IMR-90 (cell line): ENCODE data around the gene NOL4L. TPM values are rescaled to one million over a fixed set of nuclear protein-coding genes. Genes with fewer than 3 reads are reported as not detected.

Experiments used
- ATAC-seq: fragments of 200-7000 bp; cut with Tn5 transposase; 2 replicates; pipeline ENCODE4 v1.9.1; 2020; ENCODE audit warnings: low read depth, mild to moderate bottlenecking, moderate library complexity
- BruUV-seq: library from RNA; stranded (reverse); fragments of 400-500 nt; replicated peaks from 2 replicates; lab custom pipeline; 2021; lab: Mats Ljungman, UMichigan
- CTCF ChIA-PET: fragments of 300-600 bp; formaldehyde crosslinking; extraction: SDS; loops from one replicate; lab custom pipeline; 2021; ENCODE audit warnings: antibody characterized with exemption; lab: Yijun Ruan, JAX
- POLR2A ChIA-PET: fragments of 300-600 bp; sonication (Branson Sonifier 250); formaldehyde crosslinking; loops from one replicate; lab custom pipeline; 2022; ENCODE audit warnings: antibody characterized with exemption; ENCODE audit not compliant: unreplicated experiment; lab: Charles Lee
- DNase-seq: peaks from one replicate; pipeline ENCODE4 v3.0.0; 2013
- H2AFZ ChIP-seq: replicated peaks from 2 replicates; pipeline ENCODE3; 2013; ENCODE audit warnings: low read length, mild to moderate bottlenecking; ENCODE audit not compliant: poor library complexity
- H2AK5ac ChIP-seq: 2 replicates; pipeline ENCODE4 v1.6.1; 2013; ENCODE audit warnings: low read depth, low read length, inconsistent platforms
- H2AK9ac ChIP-seq: replicated peaks from 2 replicates; pipeline ENCODE3; 2013; ENCODE audit warnings: mild to moderate bottlenecking, low read depth, low read length, moderate library complexity; ENCODE audit not compliant: poor library complexity
- H2BK120ac ChIP-seq: 2 replicates; pipeline ENCODE4 v1.6.1; 2013; ENCODE audit warnings: low read depth, low read length, inconsistent platforms
- H2BK15ac ChIP-seq: 3 replicates; pipeline ENCODE4 v1.6.1; 2013; ENCODE audit warnings: low read depth, low read length, inconsistent platforms
- H2BK20ac ChIP-seq: 2 replicates; pipeline ENCODE4 v1.6.1; 2013; ENCODE audit warnings: low read depth, mild to moderate bottlenecking, inconsistent platforms, low read length, moderate library complexity
- H2BK5ac ChIP-seq: 2 replicates; pipeline ENCODE4 v1.6.1; 2013; ENCODE audit warnings: mild to moderate bottlenecking, low read depth, low read length, inconsistent platforms; ENCODE audit not compliant: poor library complexity, severe bottlenecking
- H3K14ac ChIP-seq: replicated peaks from 2 replicates; pipeline ENCODE4 v1.6.1; 2013; ENCODE audit warnings: low read depth, low read length, inconsistent platforms
- H3K18ac ChIP-seq: 2 replicates; pipeline ENCODE4 v1.6.1; 2013; ENCODE audit warnings: low read depth, low read length, control low read depth
- H3K23ac ChIP-seq: 2 replicates; pipeline ENCODE4 v1.6.1; 2013; ENCODE audit warnings: low read depth, low read length, inconsistent platforms
- H3K27ac ChIP-seq: 2 replicates; pipeline ENCODE4 v1.5.1; 2013; ENCODE audit warnings: mild to moderate bottlenecking, control low read depth, low read length; ENCODE audit not compliant: insufficient read depth
- H3K27me3 ChIP-seq: 2 replicates; pipeline ENCODE4 v1.6.1; 2013; ENCODE audit warnings: low read length; ENCODE audit not compliant: control insufficient read depth, insufficient read depth
- H3K36me3 ChIP-seq: 2 replicates; pipeline ENCODE4 v1.6.1; 2013; ENCODE audit warnings: low read length, mixed read lengths; ENCODE audit not compliant: control insufficient read depth, insufficient read depth
- H3K4ac ChIP-seq: 2 replicates; pipeline ENCODE4 v1.6.1; 2013; ENCODE audit warnings: low read depth, low read length, inconsistent platforms
- H3K4me1 ChIP-seq: 2 replicates; pipeline ENCODE4 v1.6.1; 2013; ENCODE audit warnings: low read length, mixed read lengths; ENCODE audit not compliant: control insufficient read depth, insufficient read depth
- H3K4me2 ChIP-seq: 2 replicates; pipeline ENCODE4 v1.6.1; 2013; ENCODE audit warnings: low read depth, mild to moderate bottlenecking, control low read depth, low read length, moderate library complexity
- H3K4me3 ChIP-seq: 2 replicates; pipeline ENCODE4 v1.5.1; 2013; ENCODE audit warnings: low read depth, mild to moderate bottlenecking, control low read depth, low read length, moderate library complexity; ENCODE audit not compliant: insufficient read depth
- H3K56ac ChIP-seq: 2 replicates; pipeline ENCODE4 v1.6.1; 2013; ENCODE audit warnings: low read length, inconsistent platforms; ENCODE audit not compliant: insufficient read depth; ENCODE audit errors: extremely low read depth
- H3K79me1 ChIP-seq, 2 experiments: 2 replicates each; pipeline ENCODE4 v1.6.1; 2013; ENCODE audit warnings: low read length in 2 of 2, inconsistent platforms in 1 of 2, low read depth in 1 of 2
- H3K9ac ChIP-seq: 2 replicates; pipeline ENCODE4 v1.6.1; 2013; ENCODE audit warnings: low read depth, low read length, control low read depth
- H3K9me1 ChIP-seq: 2 replicates; pipeline ENCODE4 v1.6.1; 2013; ENCODE audit warnings: low read length, inconsistent platforms; ENCODE audit not compliant: insufficient read depth
- H3K9me3 ChIP-seq: 2 replicates; pipeline ENCODE4 v1.6.1; 2013; ENCODE audit warnings: low read length; ENCODE audit not compliant: control insufficient read depth, insufficient read depth
- H4K20me1 ChIP-seq: 2 replicates; pipeline ENCODE4 v1.6.1; 2013; ENCODE audit warnings: low read length, inconsistent platforms; ENCODE audit not compliant: insufficient read depth
- H4K5ac ChIP-seq: 2 replicates; pipeline ENCODE4 v1.6.1; 2013; ENCODE audit warnings: mild to moderate bottlenecking, low read depth, low read length, control low read depth
- H4K8ac ChIP-seq, 2 experiments: 2 replicates each; pipeline ENCODE4 v1.6.1; 2013; ENCODE audit warnings: low read depth in 2 of 2, low read length in 2 of 2, control low read depth in 1 of 2, inconsistent platforms in 1 of 2
- H4K91ac ChIP-seq: 2 replicates; pipeline ENCODE4 v1.6.1; 2013; ENCODE audit warnings: low read depth, low read length, inconsistent platforms; ENCODE audit not compliant: insufficient read depth
- CHD1 ChIP-seq: IDR thresholded peaks from 2 replicates; pipeline ENCODE4 v1.6.1; 2012; ENCODE audit warnings: low read depth, low read length, improper control_type of control experiment
- FOS ChIP-seq: fragments of 150-350 bp; IDR thresholded peaks from 2 replicates; pipeline ENCODE4 v1.6.1; 2016; ENCODE audit warnings: low read depth, low read length
- MAFK ChIP-seq: IDR thresholded peaks from 2 replicates; pipeline ENCODE4 v1.6.1; 2012; ENCODE audit warnings: low read depth, low read length, improper control_type of control experiment
- RCOR1 ChIP-seq: IDR thresholded peaks from 2 replicates; pipeline ENCODE4 v1.6.1; 2012; ENCODE audit warnings: mild to moderate bottlenecking, low read length, improper control_type of control experiment; ENCODE audit not compliant: insufficient replicate concordance
- WGBS, 2 experiments: methylation state at CpG; one replicate each; pipeline versions ENCODE4 v1.1.5 to v1.1.7; 2013; ENCODE audit warnings: missing lambda C conversion rate in 2 of 2; ENCODE audit not compliant: insufficient read length in 1 of 2; ENCODE audit errors: extremely low coverage in 2 of 2; 5-methylcytosine and 5-hydroxymethylcytosine counted together
- dilution Hi-C: fragments of 300-500 bp; cut with HindIII; formaldehyde crosslinking; loops from one replicate; pipeline ENCODE4 v1.14.3; 2018; ENCODE audit warnings: low sequenced_read_pairs; ENCODE audit not compliant: unreplicated experiment
- in situ Hi-C: fragments of 300-500 bp; cut with MboI; formaldehyde crosslinking; loops from 3 replicates; pipeline ENCODE4 v1.14.3; 2019; ENCODE audit warnings: low sequenced_read_pairs, inconsistent platforms, mixed read lengths
- intact Hi-C: fragments of 100-400 bp; cut with micrococcal nuclease; formaldehyde crosslinking; loops from 2 replicates; pipeline ENCODE4 v1.10.0; 2022
- polyA plus RNA-seq, 3 experiments: library from polyadenylated mRNA; depleted of rRNA; stranded (reverse); fragments of >200 nt; gene quantifications; 2 replicates each; pipeline ENCODE4 v1.2.3, GENCODE V29; 2012; ENCODE audit warnings: low replicate concordance in 1 of 3
- total RNA-seq: library from RNA; depleted of rRNA; stranded (reverse); fragments of >200 nt; gene quantifications from 2 replicates; pipeline ENCODE4 v1.2.3, GENCODE V29; 2012
- TF ChIP-seq, protein P1 (sequence below): fragments of 150-350 bp; IDR thresholded peaks from 2 replicates; pipeline ENCODE4 v1.6.1; 2017; ENCODE audit warnings: mild to moderate bottlenecking, antibody characterized with exemption, low read length, low read depth

NOL4L gene
- total and polyA plus RNA-seq, 2 of the 4 experiments (the other 2 are of a cell fraction), result 4.7 to 13.3 TPM

DNA sequence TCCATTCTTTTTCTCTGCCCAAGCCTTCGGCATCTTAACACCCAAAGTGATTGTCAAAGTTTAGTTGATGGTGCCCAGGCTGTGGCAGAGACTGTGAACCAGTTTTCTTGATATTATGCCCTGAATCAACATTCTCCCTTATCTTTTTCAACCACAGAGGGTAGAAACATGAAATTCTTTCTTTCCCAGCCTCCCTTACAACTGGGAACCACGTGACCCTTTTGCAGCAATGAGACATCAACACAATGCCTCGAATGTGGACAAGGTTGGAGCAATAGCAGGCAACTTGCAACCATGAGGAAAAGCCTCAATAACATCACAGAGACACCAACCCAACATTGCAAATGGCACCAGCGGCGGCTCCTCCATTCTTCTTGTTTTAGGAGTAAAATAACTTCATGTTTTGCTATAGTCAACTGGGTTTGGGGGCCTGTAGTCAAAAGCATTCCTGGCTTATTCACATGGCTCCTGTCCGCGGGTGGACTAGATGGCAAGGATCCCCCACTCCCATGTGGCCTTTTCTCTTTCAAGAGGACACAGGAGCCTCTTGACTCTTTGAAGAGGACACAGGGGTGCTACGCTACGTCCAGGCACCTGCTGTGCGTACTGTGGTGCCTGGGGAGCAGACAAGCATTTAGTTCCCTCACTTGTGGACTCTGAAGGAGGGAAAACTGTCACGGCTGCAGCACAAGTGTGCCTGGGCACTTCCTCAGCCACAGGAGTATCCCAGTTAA, 90.5 kb downstream of the NOL4L start:
- ChIA-PET CTCF (no interaction called here), POLR2A (no interaction called here)
- Histone ChIP-seq H3K36me3 (no peaks in the 10 kb centered on the region), H3K14ac (no peak overlapping the region), H3K56ac (no peak overlapping the region), H3K18ac (no peak overlapping the region), H4K8ac (no peak overlapping the region), H3K9me1 (peaks cover 19% of the 10 kb centered on the region; the same call in 1 of the 2 replicates), H2BK5ac (no peak overlapping the region), H2BK20ac (no peak overlapping the region), H2BK15ac (no peak overlapping the region), H4K5ac (no peak overlapping the region), H3K9ac (no peak overlapping the region), H2BK120ac (no peak overlapping the region), H4K20me1 (no peaks in the 10 kb centered on the region), H3K27ac (no peak overlapping the region), H3K4ac (no peak overlapping the region), H3K4me1 (peaks cover 3% of the 10 kb centered on the region; the same call in 1 of the 2 replicates), H4K91ac (no peak overlapping the region), H3K27me3 (no peaks in the 10 kb centered on the region), H3K79me1 (no peaks in the 10 kb centered on the region), H2AK5ac (no peak overlapping the region), H2AFZ (no peak overlapping the region), H3K4me2 (no peak overlapping the region), H3K9me3 (no peaks in the 10 kb centered on the region), H3K23ac (no peak overlapping the region), H3K4me3 (no peak overlapping the region), H2AK9ac (no peak overlapping the region)
- BruUV-seq, result no TSS peak
- TF ChIP-seq RCOR1, result no peak
- no peak for TF ChIP-seq FOS
- no peak for TF ChIP-seq MAFK
- TF ChIP-seq CHD1, result no peak
- TF ChIP-seq, protein P1, sequence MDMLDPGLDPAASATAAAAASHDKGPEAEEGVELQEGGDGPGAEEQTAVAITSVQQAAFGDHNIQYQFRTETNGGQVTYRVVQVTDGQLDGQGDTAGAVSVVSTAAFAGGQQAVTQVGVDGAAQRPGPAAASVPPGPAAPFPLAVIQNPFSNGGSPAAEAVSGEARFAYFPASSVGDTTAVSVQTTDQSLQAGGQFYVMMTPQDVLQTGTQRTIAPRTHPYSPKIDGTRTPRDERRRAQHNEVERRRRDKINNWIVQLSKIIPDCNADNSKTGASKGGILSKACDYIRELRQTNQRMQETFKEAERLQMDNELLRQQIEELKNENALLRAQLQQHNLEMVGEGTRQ, result peak; percentile 70
- in situ Hi-C loops, result loop anchor here (25.0 kb wide), 1 partner anchor 657 kb away; the partner anchor contains the start of gene FOXS1
- dilution Hi-C loops, result no loop called here
- no peak for ATAC-seq
- DNase-seq, result no peak
- intact Hi-C loops, result no loop called here
- no CpG with 5 or more reads among the region's 11 CpGs for WGBS, 2 experiments
